DND-41 (cell line): ENCODE measurements around the gene DZANK1.
A peak's percentile ranks its signal among the peaks of the same experiment; 100 is the strongest.

Source experiments
- ATAC-seq: fragments of 200-7000 bp; cut with Tn5 transposase; 3 replicates; pipeline ENCODE4 v1.9.1; 2021; ENCODE audit warnings: low read depth; ENCODE audit not compliant: insufficient read depth
- DNase-seq: peaks from one replicate; pipeline ENCODE4 v3.0.0-alpha.2; 2020
- H2AFZ ChIP-seq: 2 replicates; pipeline ENCODE4 v1.6.0; 2012; ENCODE audit warnings: low read depth, low read length
- H3K27ac ChIP-seq: 2 replicates; pipeline ENCODE4 v1.5.1; 2012; ENCODE audit warnings: low read length, inconsistent platforms
- H3K27me3 ChIP-seq: fragments of 200-600 bp; sonication (generic); 2 replicates; pipeline ENCODE4 v1.6.0; 2012; ENCODE audit warnings: low read length, mild to moderate bottlenecking, inconsistent platforms; ENCODE audit not compliant: insufficient read depth, poor library complexity
- H3K36me3 ChIP-seq: 2 replicates; pipeline ENCODE4 v1.5.1; 2012; ENCODE audit warnings: low read length, inconsistent platforms; ENCODE audit not compliant: insufficient read depth
- H3K4me1 ChIP-seq: 2 replicates; pipeline ENCODE4 v1.5.1; 2012; ENCODE audit warnings: mild to moderate bottlenecking, low read length; ENCODE audit not compliant: insufficient read depth
- H3K4me2 ChIP-seq: 2 replicates; pipeline ENCODE4 v1.6.0; 2012; ENCODE audit warnings: mild to moderate bottlenecking, moderate library complexity, low read length, inconsistent platforms; ENCODE audit not compliant: insufficient read depth
- H3K4me3 ChIP-seq, 2 experiments: fragments of 200-600 bp in 1 of 2; shearing (Covaris generic) in 1 of 2; 2 replicates each; pipeline ENCODE4 v1.5.1; 2012 to 2016; ENCODE audit warnings: inconsistent platforms in 2 of 2, low read length in 2 of 2, mild to moderate bottlenecking in 2 of 2, low read depth in 1 of 2, moderate library complexity in 1 of 2
- H3K79me2 ChIP-seq: 2 replicates; pipeline ENCODE4 v1.6.0; 2012; ENCODE audit warnings: low read length, inconsistent platforms; ENCODE audit not compliant: insufficient read depth
- H3K9ac ChIP-seq: 2 replicates; pipeline ENCODE4 v1.6.0; 2012; ENCODE audit warnings: low read depth, mild to moderate bottlenecking, inconsistent platforms, low read length, moderate library complexity
- H3K9me3 ChIP-seq: 2 replicates; pipeline ENCODE4 v1.5.1; 2012; ENCODE audit warnings: low read length, moderate library complexity, mild to moderate bottlenecking, inconsistent platforms; ENCODE audit not compliant: insufficient read depth, severe bottlenecking
- H4K20me1 ChIP-seq: 2 replicates; pipeline ENCODE4 v1.6.0; 2012; ENCODE audit warnings: low read length; ENCODE audit not compliant: insufficient read depth
- CTCF ChIP-seq: IDR thresholded peaks from 2 replicates; pipeline ENCODE4 v1.5.1; 2012; ENCODE audit warnings: borderline replicate concordance, low read length, moderate library complexity, mild to moderate bottlenecking; ENCODE audit not compliant: poor library complexity, severe bottlenecking; ENCODE audit errors: extremely low read depth
- EZH2 ChIP-seq: IDR thresholded peaks from 3 replicates; pipeline ENCODE4 v1.6.1; 2012; ENCODE audit warnings: borderline replicate concordance, low read depth, mild to moderate bottlenecking, moderate library complexity, low read length, inconsistent platforms; ENCODE audit not compliant: severe bottlenecking

The DZANK1 gene

GRCh38 chr20:18496740-18497592 lies 30.1 kb upstream of the DZANK1 start, which contains the start of gene RBBP9:
Gene RBBP9 (minus strand): TSS chr20:18497225. CDS start chr20:18497167, 58 bp downstream.
- Histone ChIP-seq H3K9ac (peak within 1 kb of the TSS; percentile 64), H3K27ac (peak within 1 kb of the TSS; percentile 57), H3K4me3 (peak within 1 kb of the TSS; percentile 57 to 75), H3K27me3 (no peaks in the 10 kb centered on the region), H3K4me2 (peak within 1 kb of the TSS; percentile 69), H3K4me1 (peaks cover 20% of the 10 kb centered on the region), H3K36me3 (peaks cover 16% of the 10 kb centered on the region), H4K20me1 (no peaks in the 10 kb centered on the region), H3K79me2 (peaks cover 15% of the 10 kb centered on the region), H2AFZ (peak within 1 kb of the TSS; percentile 95), H3K9me3 (no peaks in the 10 kb centered on the region)
- ATAC-seq (peak; percentile 100), DNase-seq (peak; percentile 87)
- TF ChIP-seq CTCF (no peak), EZH2 (no peak)

GRCh38 chr20:18496042-18496441 lies 29.2 kb upstream of the DZANK1 start:
- peak overlapping the region; percentile 64 for H3K9ac ChIP-seq

GRCh38 chr20:18488301-18488700 lies 21.5 kb upstream of the DZANK1 start:
- H3K4me3 ChIP-seq: no peak overlapping the region
- no peak for ATAC-seq
- H3K27ac ChIP-seq: no peak overlapping the region
- no peak overlapping the region for H2AFZ ChIP-seq
- H3K9ac ChIP-seq: no peak overlapping the region
- no peaks in the 10 kb centered on the region for H3K4me1 ChIP-seq
- H3K79me2 ChIP-seq: no peaks in the 10 kb centered on the region
- H3K4me2 ChIP-seq: no peak overlapping the region
- H3K27me3 ChIP-seq: no peaks in the 10 kb centered on the region
- DNase-seq: no peak
- H3K36me3 ChIP-seq: peaks cover 67% of the 10 kb centered on the region
- H3K9me3 ChIP-seq: no peaks in the 10 kb centered on the region
- TF ChIP-seq CTCF (no peak), EZH2 (no peak)
- H4K20me1 ChIP-seq: no peaks in the 10 kb centered on the region

More at GRCh38 chr20:18496042-18496441, 29.2 kb upstream of the DZANK1 start:
- Histone ChIP-seq H3K4me2 (peak overlapping the region; percentile 69), H2AFZ (peak overlapping the region; percentile 95), H3K27me3 (no peaks in the 10 kb centered on the region), H3K79me2 (peaks cover 15% of the 10 kb centered on the region), H3K9me3 (no peaks in the 10 kb centered on the region), H4K20me1 (no peaks in the 10 kb centered on the region), H3K36me3 (peaks cover 19% of the 10 kb centered on the region), H3K4me3 (peak overlapping the region; percentile 57 to 75), H3K27ac (no peak overlapping the region; the same call in 1 of the 2 replicates), H3K4me1 (peaks cover 20% of the 10 kb centered on the region)
- DNase-seq (no peak), ATAC-seq (no peak)
- TF ChIP-seq CTCF (no peak), EZH2 (no peak)

GRCh38 chr20:18481596-18481995 lies 14.8 kb upstream of the DZANK1 start:
- H3K27me3 ChIP-seq: no peaks in the 10 kb centered on the region
- H2AFZ ChIP-seq: no peak overlapping the region
- peaks cover 77% of the 10 kb centered on the region for H3K36me3 ChIP-seq
- no peak overlapping the region for H3K4me2 ChIP-seq
- H4K20me1 ChIP-seq: no peaks in the 10 kb centered on the region
- no peak overlapping the region for H3K27ac ChIP-seq
- ATAC-seq: no peak
- H3K4me1 ChIP-seq: no peaks in the 10 kb centered on the region
- H3K79me2 ChIP-seq: no peaks in the 10 kb centered on the region
- H3K9ac ChIP-seq: no peak overlapping the region
- no peak for TF ChIP-seq CTCF
- no peak for TF ChIP-seq EZH2
- no peaks in the 10 kb centered on the region for H3K9me3 ChIP-seq
- no peak for DNase-seq
- no peak overlapping the region for H3K4me3 ChIP-seq
